Measurements from ENCODE around the gene CCDC195.
"Not testable (repeated sequence)": the region's sequence is repeated elsewhere in the genome, so short reads cannot be mapped to it uniquely, and the experiment has no call there.

Gene CCDC195

GRCh38 chr2:224690868-224691267 is 25.3 kb downstream of the CCDC195 start:
- no peak for DNase-seq (ENCODE audit: low read depth)

- DNase-seq (ENCODE audit: low read depth) = no peak
Observed at GRCh38 chr2:224689539-224689938, 26.6 kb downstream of the CCDC195 start.

- DNase-seq (ENCODE audit: low read depth) = no peak
Observed at GRCh38 chr2:224688997-224689396, 27.2 kb downstream of the CCDC195 start.

GRCh38 chr2:224687156-224687555 is 29.0 kb downstream of the CCDC195 start:
- DNase-seq (ENCODE audit: low read depth) = no peak

GRCh38 chr2:224685121-224685520 is 31.0 kb downstream of the CCDC195 start:
- DNase-seq (ENCODE audit: low read depth) = no peak

GRCh38 chr2:224682134-224682533 is 34.0 kb downstream of the CCDC195 start:
- no peak for DNase-seq (ENCODE audit: low read depth)

- DNase-seq (ENCODE audit: low read depth) = no peak
Observed at GRCh38 chr2:224671731-224672130, 44.4 kb downstream of the CCDC195 start.

GRCh38 chr2:224670203-224670602 is 46.0 kb downstream of the CCDC195 start:
- DNase-seq (ENCODE audit: low read depth) = no peak

GRCh38 chr2:224669449-224669848 is 46.7 kb downstream of the CCDC195 start:
- DNase-seq (ENCODE audit: low read depth) = no peak

- no peak for DNase-seq (ENCODE audit: low read depth)
Observed at GRCh38 chr2:224668123-224668909, 47.8 kb downstream of the CCDC195 start.

- no peak for DNase-seq (ENCODE audit: low read depth)
Observed at GRCh38 chr2:224666951-224667553, 49.1 kb downstream of the CCDC195 start.

GRCh38 chr2:224663322-224663721 is 52.8 kb downstream of the CCDC195 start:
- DNase-seq (ENCODE audit: low read depth) = not testable (repeated sequence)

GRCh38 chr2:224661708-224662107 is 54.5 kb downstream of the CCDC195 start:
- DNase-seq (ENCODE audit: low read depth) = not testable (repeated sequence)

GRCh38 chr2:224659714-224660113 is 56.5 kb downstream of the CCDC195 start:
- no peak for DNase-seq (ENCODE audit: low read depth)

- no peak for DNase-seq (ENCODE audit: low read depth)
Observed at GRCh38 chr2:224658780-224659405, 57.3 kb downstream of the CCDC195 start.

GRCh38 chr2:224657349-224657748 is 58.8 kb downstream of the CCDC195 start:
- DNase-seq (ENCODE audit: low read depth) = no peak

GRCh38 chr2:224655006-224655537 is 61.1 kb downstream of the CCDC195 start:
- no peak for DNase-seq (ENCODE audit: low read depth)
